Breast epithelium (tissue), 3 donors: Measurements from ENCODE around the gene ABCA4.
"Not testable (repeated sequence)": the region's sequence is repeated elsewhere in the genome, so short reads cannot be mapped to it uniquely, and the experiment has no call there.

Source experiments
- POLR2A ChIP-seq: fragments of 450-650 bp; IDR thresholded peaks from one replicate; pipeline ENCODE4 v1.6.1; 2016; ENCODE audit warnings: antibody characterized with exemption, mild to moderate bottlenecking, moderate library complexity
- POLR2AphosphoS5 ChIP-seq, 3 donors: sonication (generic); formaldehyde crosslinking; IDR thresholded peaks; one replicate each; pipeline ENCODE4 v1.6.1; 2017; ENCODE audit warnings: antibody characterized with exemption in 3 of 3
- TF ChIP-seq, protein P1 (sequence below), 3 donors: fragments of 450-650 bp; IDR thresholded peaks; one replicate each; pipeline ENCODE4 v1.5.1; 2016 to 2017; ENCODE audit warnings: antibody characterized with exemption in 3 of 3, mild to moderate bottlenecking in 3 of 3, moderate library complexity in 3 of 3

DNA sequence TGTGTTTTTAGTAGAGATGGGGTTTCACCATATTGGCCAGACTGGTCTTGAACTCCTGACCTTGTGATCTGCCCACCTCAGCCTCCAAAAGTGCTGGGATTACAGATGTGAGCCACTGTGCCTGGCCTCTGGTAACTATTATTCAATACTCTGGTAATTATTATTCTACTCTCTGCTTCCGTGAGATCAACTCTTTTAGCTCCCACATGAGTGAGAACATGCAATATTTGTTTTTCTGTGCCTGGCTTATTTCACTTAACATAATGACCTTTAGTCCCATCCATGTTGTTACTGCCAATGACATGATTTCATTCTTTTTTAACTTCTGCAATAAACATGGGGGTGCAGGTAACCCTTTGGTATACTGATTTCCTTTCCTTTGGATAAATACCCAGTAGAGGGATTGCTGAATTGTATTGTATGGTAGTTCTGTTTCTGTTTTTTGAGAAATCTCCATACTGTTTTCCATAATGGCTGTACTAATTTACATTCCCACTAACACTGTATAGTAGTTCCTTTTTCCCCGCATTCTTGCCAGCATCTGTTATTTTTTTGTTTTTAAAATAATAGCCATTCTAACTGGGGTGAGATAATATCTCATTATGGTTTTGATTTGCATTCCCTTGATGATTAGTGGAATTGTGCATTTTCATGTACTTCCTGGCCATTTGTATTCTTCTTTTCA is 173.8 kb downstream of the ABCA4 start:
- TF ChIP-seq POLR2A; POLR2AphosphoS5 (IDR thresholded peaks at IDR 0.05): not testable (repeated sequence)
- TF ChIP-seq, protein P1, sequence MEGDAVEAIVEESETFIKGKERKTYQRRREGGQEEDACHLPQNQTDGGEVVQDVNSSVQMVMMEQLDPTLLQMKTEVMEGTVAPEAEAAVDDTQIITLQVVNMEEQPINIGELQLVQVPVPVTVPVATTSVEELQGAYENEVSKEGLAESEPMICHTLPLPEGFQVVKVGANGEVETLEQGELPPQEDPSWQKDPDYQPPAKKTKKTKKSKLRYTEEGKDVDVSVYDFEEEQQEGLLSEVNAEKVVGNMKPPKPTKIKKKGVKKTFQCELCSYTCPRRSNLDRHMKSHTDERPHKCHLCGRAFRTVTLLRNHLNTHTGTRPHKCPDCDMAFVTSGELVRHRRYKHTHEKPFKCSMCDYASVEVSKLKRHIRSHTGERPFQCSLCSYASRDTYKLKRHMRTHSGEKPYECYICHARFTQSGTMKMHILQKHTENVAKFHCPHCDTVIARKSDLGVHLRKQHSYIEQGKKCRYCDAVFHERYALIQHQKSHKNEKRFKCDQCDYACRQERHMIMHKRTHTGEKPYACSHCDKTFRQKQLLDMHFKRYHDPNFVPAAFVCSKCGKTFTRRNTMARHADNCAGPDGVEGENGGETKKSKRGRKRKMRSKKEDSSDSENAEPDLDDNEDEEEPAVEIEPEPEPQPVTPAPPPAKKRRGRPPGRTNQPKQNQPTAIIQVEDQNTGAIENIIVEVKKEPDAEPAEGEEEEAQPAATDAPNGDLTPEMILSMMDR (IDR thresholded peaks at IDR 0.05), result not testable (repeated sequence)
